HepG2 (cell line): ENCODE measurements around the gene PTPRQ. TPM values are rescaled to one million over a fixed set of nuclear protein-coding genes. Genes with fewer than 3 reads are reported as not detected.

Experiments used
- ATAC-seq: fragments of 200-7000 bp; cut with Tn5 transposase; 3 replicates; pipeline ENCODE4 v1.9.1; 2020; ENCODE audit warnings: mild to moderate bottlenecking, moderate library complexity
- BruUV-seq: library from RNA; stranded (reverse); fragments of 400-500 nt; replicated peaks from 2 replicates; lab custom pipeline; 2021; lab: Mats Ljungman, UMichigan
- CTCF ChIA-PET: fragments of 300-600 bp; formaldehyde crosslinking; extraction: SDS; loops from one replicate; lab custom pipeline; 2021; ENCODE audit warnings: low total read pairs, inconsistent platforms, low intra/inter-chr PET ratio; lab: Yijun Ruan, JAX
- POLR2A ChIA-PET: fragments of 350-600 bp; sonication (Branson Sonifier 250); formaldehyde crosslinking; loops from one replicate; lab custom pipeline; 2020; ENCODE audit warnings: antibody characterized with exemption, inconsistent platforms; lab: Yijun Ruan, JAX
- DNase-seq: peaks from one replicate; pipeline ENCODE4 v3.0.0-alpha.2; 2015; ENCODE audit warnings: low spot score
- FAIRE-seq: peaks from 3 replicates; lab custom pipeline; 2011; peaks lifted over from hg19 to GRCh38; lab: Jason Lieb, UNC
- H2AFZ ChIP-seq: one replicate; pipeline ENCODE4 v1.6.1; 2011; ENCODE audit warnings: low read length, inconsistent platforms
- H3K27ac ChIP-seq: fragments of 300-600 bp; 3 replicates; pipeline ENCODE4 v1.8.0; 2011; ENCODE audit warnings: mixed run types, mild to moderate bottlenecking, mixed read lengths, low read length, inconsistent platforms; ENCODE audit not compliant: insufficient read depth; ENCODE audit errors: extremely low read length
- H3K27me3 ChIP-seq, 2 experiments: fragments of 200-600 bp in 1 of 2; 2 replicates in 1 of 2; 3 replicates in 1 of 2; pipeline versions ENCODE4 v1.6.0 to v1.8.0; 2011; ENCODE audit warnings: low read length in 2 of 2, mild to moderate bottlenecking in 2 of 2, moderate library complexity in 2 of 2, inconsistent platforms in 1 of 2; ENCODE audit not compliant: insufficient read depth in 2 of 2, control insufficient read depth in 1 of 2
- H3K36me3 ChIP-seq, 2 experiments: fragments of 200-600 bp in 1 of 2; replicated peaks in 1 of 2; 2 replicates in 1 of 2; 3 replicates in 1 of 2; pipeline versions ENCODE4 v1.5.1 to v1.8.0; 2011; ENCODE audit warnings: low read length in 2 of 2, inconsistent platforms in 1 of 2; ENCODE audit not compliant: insufficient read depth in 2 of 2, control insufficient read depth in 1 of 2
- H3K4me1 ChIP-seq: 2 replicates; pipeline ENCODE4 v1.5.1; 2012; ENCODE audit warnings: low read length, inconsistent platforms; ENCODE audit not compliant: insufficient read depth
- H3K4me2 ChIP-seq: 2 replicates; pipeline ENCODE4 v1.6.0; 2011; ENCODE audit warnings: low read depth, low read length, inconsistent platforms
- H3K4me3 ChIP-seq, 3 experiments: fragments of 200-600 bp in 1 of 3; sonication (generic), shearing (Covaris generic) in 1 of 3; replicated peaks in 1 of 3; 2 replicates each; pipeline ENCODE4 v1.5.1; 2011 to 2016; ENCODE audit warnings: low read length in 3 of 3, inconsistent platforms in 2 of 3, low read depth in 2 of 3, mild to moderate bottlenecking in 2 of 3, control low read depth in 1 of 3, mixed read lengths in 1 of 3; ENCODE audit not compliant: insufficient read depth in 1 of 3
- H3K79me2 ChIP-seq: one replicate; pipeline ENCODE4 v1.6.1; 2011; ENCODE audit warnings: low read length, inconsistent platforms; ENCODE audit not compliant: insufficient read depth
- H3K9ac ChIP-seq: 2 replicates; pipeline ENCODE4 v1.6.0; 2011; ENCODE audit warnings: mild to moderate bottlenecking, low read depth, low read length, inconsistent platforms; ENCODE audit not compliant: insufficient read depth
- H3K9me3 ChIP-seq: 2 replicates; pipeline ENCODE4 v1.5.1; 2012; ENCODE audit warnings: mild to moderate bottlenecking, low read length
- H4K20me1 ChIP-seq: 2 replicates; pipeline ENCODE4 v1.6.0; 2011; ENCODE audit warnings: inconsistent platforms, mild to moderate bottlenecking, low read length, moderate library complexity; ENCODE audit not compliant: insufficient read depth
- NFAT5 ChIP-seq: sonication (generic); formaldehyde crosslinking; IDR thresholded peaks from 2 replicates; pipeline ENCODE4 v1.4.0; 2020; ENCODE audit warnings: missing genetic modification reagents
- NRL ChIP-seq: sonication (generic); formaldehyde crosslinking; IDR thresholded peaks from 2 replicates; pipeline ENCODE4 v1.5.0; 2020; ENCODE audit warnings: missing genetic modification reagents, mild to moderate bottlenecking, moderate library complexity, borderline replicate concordance
- RBAK ChIP-seq: sonication (generic); formaldehyde crosslinking; IDR thresholded peaks from 2 replicates; pipeline ENCODE4 v1.5.1; 2020; ENCODE audit warnings: mild to moderate bottlenecking, missing genetic modification reagents
- RFX5 ChIP-seq: IDR thresholded peaks from 2 replicates; pipeline ENCODE4 v1.6.1; 2011; ENCODE audit warnings: low read depth, low read length, improper control_type of control experiment
- SP5 ChIP-seq: IDR thresholded peaks from 2 replicates; pipeline ENCODE4 v1.6.1; 2016; ENCODE audit warnings: low read depth, borderline replicate concordance
- ZBTB21 ChIP-seq: sonication (generic); formaldehyde crosslinking; IDR thresholded peaks from 2 replicates; pipeline ENCODE4 v1.4.0; 2020; ENCODE audit warnings: missing genetic modification reagents
- ZNF335 ChIP-seq: sonication (generic); formaldehyde crosslinking; IDR thresholded peaks from 2 replicates; pipeline ENCODE4 v1.4.0; 2020; ENCODE audit warnings: missing genetic modification reagents
- ZNF660 ChIP-seq: sonication (generic); formaldehyde crosslinking; IDR thresholded peaks from 2 replicates; pipeline ENCODE4 v1.5.1; 2020; ENCODE audit warnings: mild to moderate bottlenecking, low read depth, missing genetic modification reagents, borderline replicate concordance
- in situ Hi-C: cut with HindIII; loops from 2 replicates; pipeline ENCODE4 v1.10.0; 2017; ENCODE audit warnings: low pct_unique_long_range_greater_than_20kb; ENCODE audit not compliant: extremely low pct_ligation_motif_present
- intact Hi-C: fragments of 100-400 bp; cut with micrococcal nuclease; formaldehyde crosslinking; loops from one replicate; pipeline ENCODE4 v1.10.0; 2022; ENCODE audit not compliant: unreplicated experiment
- polyA plus RNA-seq, 8 experiments: library from polyadenylated mRNA; depleted of rRNA in 3 of 8; stranded (reverse) in 7 of 8; unstranded in 1 of 8; fragments of >200 nt; fragmentation: Illumina TruSeq in 4 of 8; extraction: Trizol in 4 of 8; gene quantifications; 2 replicates each; pipeline versions ENCODE4 v1.2.1 to v1.2.3, GENCODE V29; 2011 to 2016; ENCODE audit warnings: low read depth in 4 of 8, missing spikeins in 1 of 8, mixed read lengths in 1 of 8; ENCODE audit not compliant: insufficient read depth in 1 of 8
- total RNA-seq, 5 experiments: library from RNA; depleted of rRNA; stranded (reverse); fragments of >200 nt; fragmentation: Illumina TruSeq; extraction: Trizol; gene quantifications; 2 replicates each; pipeline ENCODE4 v1.2.3, GENCODE V29; 2016; ENCODE audit warnings: low read depth in 1 of 5
- TF ChIP-seq, protein P1 (sequence below): sonication (generic); formaldehyde crosslinking; IDR thresholded peaks from 2 replicates; pipeline ENCODE4 v1.5.0; 2020; ENCODE audit warnings: mild to moderate bottlenecking, missing genetic modification reagents
- TF ChIP-seq, protein P2 (sequence below): sonication (generic); formaldehyde crosslinking; IDR thresholded peaks from 2 replicates; pipeline ENCODE4 v1.4.0; 2020; ENCODE audit warnings: missing genetic modification reagents, borderline replicate concordance

The PTPRQ gene
- total and polyA plus RNA-seq, 2 of the 13 experiments (the other 11 are each of a cell fraction or from before 2014, with no cell fraction given), result not detected

DNA sequence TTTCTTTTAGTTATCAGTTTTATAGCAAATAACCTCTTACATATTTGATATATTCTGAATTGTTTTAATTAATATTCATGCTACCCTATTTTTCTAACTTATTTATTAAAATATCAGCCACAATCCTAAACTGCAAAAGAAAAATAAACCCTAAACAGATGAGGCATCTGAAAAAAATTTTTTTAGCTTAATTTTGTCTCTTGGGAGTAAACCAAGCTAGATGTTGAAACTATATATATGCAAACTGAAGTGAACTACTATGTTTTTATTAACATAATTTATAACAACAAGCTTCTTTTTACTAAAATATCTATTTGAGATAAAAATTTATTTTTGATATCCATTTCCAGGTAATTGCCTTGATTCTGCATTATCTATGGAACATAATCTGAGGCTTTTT lies 87.6 kb downstream of the PTPRQ start:
- BruUV-seq, result no TSS peak
- Histone ChIP-seq H3K4me3 (no peak overlapping the region), H3K4me1 (no peaks in the 10 kb centered on the region), H3K27me3 (no peaks in the 10 kb centered on the region), H3K36me3 (no peaks in the 10 kb centered on the region), H4K20me1 (no peaks in the 10 kb centered on the region), H3K79me2 (no peaks in the 10 kb centered on the region), H3K4me2 (no peak overlapping the region), H3K9me3 (no peaks in the 10 kb centered on the region), H2AFZ (no peak overlapping the region), H3K9ac (no peak overlapping the region), H3K27ac (no peak overlapping the region)
- DNase-seq (no peak), ATAC-seq (no peak), FAIRE-seq (no peak)
- POLR2A ChIA-PET, result no interaction called here
- in situ Hi-C loops (no loop called here), intact Hi-C loops (no loop called here)
- TF ChIP-seq NFAT5, result no peak
- TF ChIP-seq SP5 (CRISPR knock-in tag), result no peak
- no peak for TF ChIP-seq ZNF660 (CRISPR knock-in tag)
- TF ChIP-seq RBAK (CRISPR knock-in tag), result no peak
- TF ChIP-seq RFX5, result no peak
- TF ChIP-seq, protein P1, sequence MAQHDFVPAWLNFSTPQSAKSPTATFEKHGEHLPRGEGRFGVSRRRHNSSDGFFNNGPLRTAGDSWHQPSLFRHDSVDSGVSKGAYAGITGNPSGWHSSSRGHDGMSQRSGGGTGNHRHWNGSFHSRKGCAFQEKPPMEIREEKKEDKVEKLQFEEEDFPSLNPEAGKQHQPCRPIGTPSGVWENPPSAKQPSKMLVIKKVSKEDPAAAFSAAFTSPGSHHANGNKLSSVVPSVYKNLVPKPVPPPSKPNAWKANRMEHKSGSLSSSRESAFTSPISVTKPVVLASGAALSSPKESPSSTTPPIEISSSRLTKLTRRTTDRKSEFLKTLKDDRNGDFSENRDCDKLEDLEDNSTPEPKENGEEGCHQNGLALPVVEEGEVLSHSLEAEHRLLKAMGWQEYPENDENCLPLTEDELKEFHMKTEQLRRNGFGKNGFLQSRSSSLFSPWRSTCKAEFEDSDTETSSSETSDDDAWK, result no peak
- TF ChIP-seq NRL (CRISPR knock-in tag), result no peak
- no peak for TF ChIP-seq ZNF335 (CRISPR knock-in tag)
- TF ChIP-seq ZBTB21 (CRISPR knock-in tag), result no peak
- TF ChIP-seq, protein P2, sequence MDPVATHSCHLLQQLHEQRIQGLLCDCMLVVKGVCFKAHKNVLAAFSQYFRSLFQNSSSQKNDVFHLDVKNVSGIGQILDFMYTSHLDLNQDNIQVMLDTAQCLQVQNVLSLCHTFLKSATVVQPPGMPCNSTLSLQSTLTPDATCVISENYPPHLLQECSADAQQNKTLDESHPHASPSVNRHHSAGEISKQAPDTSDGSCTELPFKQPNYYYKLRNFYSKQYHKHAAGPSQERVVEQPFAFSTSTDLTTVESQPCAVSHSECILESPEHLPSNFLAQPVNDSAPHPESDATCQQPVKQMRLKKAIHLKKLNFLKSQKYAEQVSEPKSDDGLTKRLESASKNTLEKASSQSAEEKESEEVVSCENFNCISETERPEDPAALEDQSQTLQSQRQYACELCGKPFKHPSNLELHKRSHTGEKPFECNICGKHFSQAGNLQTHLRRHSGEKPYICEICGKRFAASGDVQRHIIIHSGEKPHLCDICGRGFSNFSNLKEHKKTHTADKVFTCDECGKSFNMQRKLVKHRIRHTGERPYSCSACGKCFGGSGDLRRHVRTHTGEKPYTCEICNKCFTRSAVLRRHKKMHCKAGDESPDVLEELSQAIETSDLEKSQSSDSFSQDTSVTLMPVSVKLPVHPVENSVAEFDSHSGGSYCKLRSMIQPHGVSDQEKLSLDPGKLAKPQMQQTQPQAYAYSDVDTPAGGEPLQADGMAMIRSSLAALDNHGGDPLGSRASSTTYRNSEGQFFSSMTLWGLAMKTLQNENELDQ (CRISPR knock-in tag), result no peak
- CTCF ChIA-PET, result no interaction called here
